ENCODE measurements around the gene OR2T12. TPM values are rescaled to one million over a fixed set of nuclear protein-coding genes. Genes with fewer than 3 reads are reported as not detected.

The OR2T12 gene
- total RNA-seq, 1 experiment from 2014 or later = not detected

DNA sequence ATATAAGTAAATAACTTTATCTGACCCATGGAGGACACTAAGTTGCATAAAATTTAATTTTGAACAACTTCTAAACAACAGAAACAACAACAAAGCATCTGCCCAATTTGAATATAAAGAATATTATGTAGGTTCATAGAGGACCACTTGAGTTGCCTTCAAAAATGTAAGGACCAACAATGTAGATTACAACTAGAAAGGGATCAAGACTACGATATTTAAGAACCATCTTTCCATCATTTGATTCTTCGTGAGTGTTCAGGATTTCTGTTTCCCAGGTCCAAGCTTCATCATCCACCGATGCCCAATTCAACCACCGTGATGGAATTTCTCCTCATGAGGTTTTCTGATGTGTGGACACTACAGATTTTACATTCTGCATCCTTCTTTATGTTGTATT, 45.3 kb upstream of the OR2T12 start, which contains the start of gene OR14C36:
Gene OR14C36 (plus strand): TSS at position 301 of the 400 bp plus-strand sequence. CDS start 0 bp downstream, at position 301.
- CTCF ChIA-PET = no interaction called here
- no peak within 1 kb of the TSS for H3K27ac ChIP-seq (ENCODE audit: low read depth, low read length)
- no TSS peak for BruUV-seq (replicated peaks)
- no peak within 1 kb of the TSS for H3K4me3 ChIP-seq (replicated peaks in 1 of 2; ENCODE audit: low read depth in 1 of 2, low read length in 2 of 2)
- RAD21 ChIA-PET (ENCODE audit: low non-redundant PET in 1 of 2, low total read pairs in 2 of 2, uncharacterized antibody in 2 of 2, unreplicated experiment in 2 of 2) = no interaction called here
- H3K79me2 ChIP-seq (ENCODE audit: insufficient read depth, low read length) = no peaks in the 10 kb centered on the region
- TF ChIP-seq FOSL1 (IDR thresholded peaks at IDR 0.05; ENCODE audit: low read depth) = no peak
- no peak for TF ChIP-seq SRF (IDR thresholded peaks at IDR 0.05; ENCODE audit: low read depth)
- TF ChIP-seq REST (IDR thresholded peaks at IDR 0.05; ENCODE audit: low read depth) = no peak
- TF ChIP-seq TCF7L2 (IDR thresholded peaks at IDR 0.05; ENCODE audit: borderline replicate concordance, extremely low read depth, insufficient read depth, insufficient read length) = no peak
- TF ChIP-seq ZNF274 (IDR thresholded peaks at IDR 0.05; ENCODE audit: low read depth, low read length) = no peak
- no peak for TF ChIP-seq EZH2 (IDR thresholded peaks at IDR 0.05)
- TF ChIP-seq POLR2AphosphoS5 (IDR thresholded peaks at IDR 0.05; ENCODE audit: low read depth, low read length) = no peak
- TF ChIP-seq, protein P1, sequence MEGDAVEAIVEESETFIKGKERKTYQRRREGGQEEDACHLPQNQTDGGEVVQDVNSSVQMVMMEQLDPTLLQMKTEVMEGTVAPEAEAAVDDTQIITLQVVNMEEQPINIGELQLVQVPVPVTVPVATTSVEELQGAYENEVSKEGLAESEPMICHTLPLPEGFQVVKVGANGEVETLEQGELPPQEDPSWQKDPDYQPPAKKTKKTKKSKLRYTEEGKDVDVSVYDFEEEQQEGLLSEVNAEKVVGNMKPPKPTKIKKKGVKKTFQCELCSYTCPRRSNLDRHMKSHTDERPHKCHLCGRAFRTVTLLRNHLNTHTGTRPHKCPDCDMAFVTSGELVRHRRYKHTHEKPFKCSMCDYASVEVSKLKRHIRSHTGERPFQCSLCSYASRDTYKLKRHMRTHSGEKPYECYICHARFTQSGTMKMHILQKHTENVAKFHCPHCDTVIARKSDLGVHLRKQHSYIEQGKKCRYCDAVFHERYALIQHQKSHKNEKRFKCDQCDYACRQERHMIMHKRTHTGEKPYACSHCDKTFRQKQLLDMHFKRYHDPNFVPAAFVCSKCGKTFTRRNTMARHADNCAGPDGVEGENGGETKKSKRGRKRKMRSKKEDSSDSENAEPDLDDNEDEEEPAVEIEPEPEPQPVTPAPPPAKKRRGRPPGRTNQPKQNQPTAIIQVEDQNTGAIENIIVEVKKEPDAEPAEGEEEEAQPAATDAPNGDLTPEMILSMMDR (IDR thresholded peaks at IDR 0.05 in 2 of 3, conservative IDR thresholded peaks at IDR 0.05 in 1 of 3; ENCODE audit: borderline replicate concordance in 1 of 3, insufficient read depth in 1 of 3, low read depth in 2 of 3, low read length in 2 of 3) = no peak
- no peak for TF ChIP-seq JUND (IDR thresholded peaks at IDR 0.05)
- no peak for TF ChIP-seq SP1 (IDR thresholded peaks at IDR 0.05; ENCODE audit: low read depth)
- no peak for TF ChIP-seq YY1 (IDR thresholded peaks at IDR 0.05; ENCODE audit: extremely low read depth, insufficient replicate concordance, low read depth, low read length)
- TF ChIP-seq ZBTB33 (IDR thresholded peaks at IDR 0.05; ENCODE audit: extremely low read depth, insufficient replicate concordance, low read length) = no peak
- TF ChIP-seq CBX3 (IDR thresholded peaks at IDR 0.05; ENCODE audit: low read depth) = no peak
- TF ChIP-seq EZH2phosphoT487 (IDR thresholded peaks at IDR 0.05; ENCODE audit: borderline replicate concordance) = no peak
- TF ChIP-seq EGR1 (IDR thresholded peaks at IDR 0.05; ENCODE audit: low read depth) = no peak
- no peak for TF ChIP-seq RAD21 (IDR thresholded peaks at IDR 0.05; ENCODE audit: low read depth)
- TF ChIP-seq MAX (IDR thresholded peaks at IDR 0.05) = no peak
- TF ChIP-seq POLR2A (IDR thresholded peaks at IDR 0.05; ENCODE audit: borderline replicate concordance, extremely low read depth, insufficient read depth, insufficient read length) = no peak
- TF ChIP-seq, protein P2, sequence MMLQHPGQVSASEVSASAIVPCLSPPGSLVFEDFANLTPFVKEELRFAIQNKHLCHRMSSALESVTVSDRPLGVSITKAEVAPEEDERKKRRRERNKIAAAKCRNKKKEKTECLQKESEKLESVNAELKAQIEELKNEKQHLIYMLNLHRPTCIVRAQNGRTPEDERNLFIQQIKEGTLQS (IDR thresholded peaks at IDR 0.05) = no peak
- POLR2A ChIA-PET = no interaction called here
- no peaks in the 10 kb centered on the region for H3K9me2 ChIP-seq (ENCODE audit: insufficient read depth)
- no peaks in the 10 kb centered on the region for H3K36me3 ChIP-seq (ENCODE audit: control insufficient read depth in 1 of 2, insufficient read depth in 2 of 2, low read length in 2 of 2)
- no peak within 1 kb of the TSS for H3K4me2 ChIP-seq (ENCODE audit: low read length)
- no peaks in the 10 kb centered on the region for H3K4me1 ChIP-seq (ENCODE audit: control insufficient read depth in 1 of 2, insufficient read depth in 2 of 2, low read length in 2 of 2)
- intact Hi-C loops (cut with micrococcal nuclease) = no loop called here
- H4K20me1 ChIP-seq (ENCODE audit: insufficient read depth) = no peaks in the 10 kb centered on the region
- no peak within 1 kb of the TSS for H2AFZ ChIP-seq (ENCODE audit: low read depth, low read length, poor library complexity, severe bottlenecking)
- ATAC-seq (no peak), DNase-seq (ENCODE audit: low read depth, low spot score) (no peak)
- no peak within 1 kb of the TSS for H3K9ac ChIP-seq (ENCODE audit: low read length)
- peaks cover 5 to 24% of the 10 kb centered on the region in 2 experiments; a peak in 2 of 4 replicates for H3K9me3 ChIP-seq (ENCODE audit: control insufficient read depth in 1 of 2, insufficient read depth in 1 of 2, low read depth in 1 of 2, low read length in 2 of 2)
- no peaks in the 10 kb centered on the region for H3K27me3 ChIP-seq (ENCODE audit: insufficient read depth, low read length)

Data from HCT116 (cell line).